GM12878 (cell line): ENCODE data around the gene DAAM1. TPM values are rescaled to one million over a fixed set of nuclear protein-coding genes. Genes with fewer than 3 reads are reported as not detected.

Experiments
- ATAC-seq: fragments of 200-7000 bp; cut with Tn5 transposase; 3 replicates; pipeline ENCODE4 v1.9.1; 2020; ENCODE audit warnings: mild to moderate bottlenecking, moderate library complexity
- BruUV-seq: library from RNA; stranded (reverse); fragments of 400-500 nt; replicated peaks from 2 replicates; lab custom pipeline; 2021; lab: Mats Ljungman, UMichigan
- CTCF ChIA-PET: fragments of 300-600 bp; sonication (Branson Sonifier 250); formaldehyde crosslinking; extraction: SDS; loops from one replicate; lab custom pipeline; 2021; ENCODE audit warnings: inconsistent platforms; lab: Yijun Ruan, JAX
- POLR2A ChIA-PET: fragments of 350-600 bp; formaldehyde crosslinking; extraction: SDS; loops from one replicate; lab custom pipeline; 2021; ENCODE audit warnings: inconsistent platforms; lab: Charles Lee
- RAD21 ChIA-PET: fragments of 300-600 bp; sonication (Branson Sonifier 250); formaldehyde crosslinking; loops from one replicate; lab custom pipeline; 2023; ENCODE audit warnings: antibody characterized with exemption; ENCODE audit not compliant: unreplicated experiment; lab: Charles Lee
- SMC1A ChIA-PET: fragments of 300-600 bp; sonication (Branson Sonifier 250); formaldehyde crosslinking; loops from one replicate; lab custom pipeline; 2023; ENCODE audit not compliant: unreplicated experiment, uncharacterized antibody; lab: Charles Lee
- DNase-seq: peaks from one replicate; pipeline ENCODE4 v3.0.0-alpha.2; 2011; ENCODE audit warnings: low read depth, low spot score
- FAIRE-seq: peaks from 3 replicates; lab custom pipeline; 2011; peaks lifted over from hg19 to GRCh38; lab: Jason Lieb, UNC
- H2AFZ ChIP-seq: 2 replicates; pipeline ENCODE4 v1.6.0; 2011; ENCODE audit warnings: low read depth, low read length, control low read depth; ENCODE audit not compliant: control insufficient read depth
- H3K27ac ChIP-seq: 2 replicates; pipeline ENCODE4 v1.5.1; 2011; ENCODE audit warnings: control low read depth; ENCODE audit not compliant: control insufficient read depth, insufficient read depth
- H3K27me3 ChIP-seq, 2 experiments: replicated peaks in 1 of 2; 2 replicates each; pipeline versions ENCODE4 v1.6.0 to v1.6.1; 2011; ENCODE audit warnings: low read length in 1 of 2; ENCODE audit not compliant: control insufficient read depth in 2 of 2, insufficient read depth in 2 of 2
- H3K36me3 ChIP-seq, 2 experiments: 2 replicates each; pipeline ENCODE4 v1.5.1; 2011; ENCODE audit warnings: low read length in 1 of 2; ENCODE audit not compliant: control insufficient read depth in 2 of 2, insufficient read depth in 2 of 2
- H3K4me1 ChIP-seq: 2 replicates; pipeline ENCODE4 v1.6.1; 2011; ENCODE audit warnings: mild to moderate bottlenecking, low read length, moderate library complexity, mixed read lengths; ENCODE audit not compliant: control insufficient read depth, insufficient read depth
- H3K4me2 ChIP-seq: 2 replicates; pipeline ENCODE4 v1.6.0; 2011; ENCODE audit warnings: control low read depth; ENCODE audit not compliant: control insufficient read depth, insufficient read depth
- H3K4me3 ChIP-seq: fragments of 200-600 bp; sonication (generic); 2 replicates; pipeline ENCODE4 v1.5.1; 2016
- H3K79me2 ChIP-seq: 2 replicates; pipeline ENCODE4 v1.6.0; 2011; ENCODE audit warnings: low read length; ENCODE audit not compliant: control insufficient read depth, insufficient read depth
- H3K9ac ChIP-seq: 2 replicates; pipeline ENCODE4 v1.8.0; 2011; ENCODE audit warnings: low read length, control low read depth, mixed read lengths; ENCODE audit not compliant: control insufficient read depth, insufficient read depth
- H3K9me3 ChIP-seq: replicated peaks from 3 replicates; pipeline ENCODE4 v1.5.1; 2011; ENCODE audit warnings: mild to moderate bottlenecking, low read length; ENCODE audit not compliant: control insufficient read depth, insufficient read depth
- H4K20me1 ChIP-seq: 2 replicates; pipeline ENCODE4 v1.6.0; 2011; ENCODE audit not compliant: control insufficient read depth, insufficient read depth
- BCLAF1 ChIP-seq: fragments of 450-650 bp; IDR thresholded peaks from 2 replicates; pipeline ENCODE4 v1.6.1; 2017; ENCODE audit warnings: antibody characterized with exemption, mild to moderate bottlenecking, moderate library complexity
- CHD2 ChIP-seq: IDR thresholded peaks from 2 replicates; pipeline ENCODE4 v1.6.1; 2011; ENCODE audit warnings: low read depth, low read length, improper control_type of control experiment, borderline replicate concordance
- CTCF ChIP-seq, 3 experiments: IDR thresholded peaks in 2 of 3; conservative IDR thresholded peaks in 1 of 3; 2 replicates each; pipeline ENCODE4 v1.5.1; 2011; ENCODE audit warnings: low read depth in 3 of 3, low read length in 3 of 3, mild to moderate bottlenecking in 3 of 3, control low read depth in 2 of 3, moderate library complexity in 2 of 3, inconsistent platforms in 1 of 3, mixed read lengths in 1 of 3; ENCODE audit not compliant: control insufficient read depth in 2 of 3, insufficient read depth in 1 of 3; ENCODE audit errors: extremely low read depth in 1 of 3
- IRF3 ChIP-seq: fragments of 450-650 bp; IDR thresholded peaks from 2 replicates; pipeline ENCODE4 v1.6.1; 2014; ENCODE audit warnings: mild to moderate bottlenecking
- MLLT1 ChIP-seq: fragments of 450-650 bp; IDR thresholded peaks from 2 replicates; pipeline ENCODE4 v1.6.1; 2016; ENCODE audit warnings: mild to moderate bottlenecking
- MYB ChIP-seq: fragments of 150-350 bp; IDR thresholded peaks from 2 replicates; pipeline ENCODE4 v1.6.1; 2014; ENCODE audit warnings: mild to moderate bottlenecking, low read depth, low read length, borderline replicate concordance
- NFYB ChIP-seq: IDR thresholded peaks from 2 replicates; pipeline ENCODE4 v1.6.1; 2011; ENCODE audit warnings: low read depth, mild to moderate bottlenecking, low read length, improper control_type of control experiment, moderate library complexity; ENCODE audit not compliant: insufficient read depth
- PRDM15 ChIP-seq: fragments of 450-650 bp; formaldehyde crosslinking; IDR thresholded peaks from 2 replicates; pipeline ENCODE4 v1.4.0; 2020; ENCODE audit warnings: mild to moderate bottlenecking, moderate library complexity
- SIN3A ChIP-seq: IDR thresholded peaks from 2 replicates; pipeline ENCODE4 v1.6.1; 2012; ENCODE audit warnings: low read depth, low read length, improper control_type of control experiment
- STAT3 ChIP-seq: IDR thresholded peaks from 2 replicates; pipeline ENCODE4 v1.6.1; 2011; ENCODE audit warnings: low read depth, low read length, improper control_type of control experiment
- ZSCAN29 ChIP-seq: fragments of 450-650 bp; IDR thresholded peaks from 2 replicates; pipeline ENCODE4 v1.6.1; 2017; ENCODE audit warnings: mild to moderate bottlenecking, moderate library complexity
- WGBS: methylation state at CpG from one replicate; pipeline ENCODE4 v1.1.6; 2016; ENCODE audit warnings: low lambda C conversion rate; ENCODE audit not compliant: insufficient replicate concordance, insufficient coverage; ENCODE audit errors: missing lambda C conversion rate; 5-methylcytosine and 5-hydroxymethylcytosine counted together
- in situ Hi-C: fragments of 300-500 bp; cut with MboI; formaldehyde crosslinking; loops from 9 replicates; pipeline ENCODE4 v1.14.3; 2018; ENCODE audit warnings: mixed read lengths
- intact Hi-C: fragments of 100-400 bp; cut with micrococcal nuclease; formaldehyde crosslinking; loops from one replicate; pipeline ENCODE4 v1.14.2; 2022; ENCODE audit not compliant: unreplicated experiment
- polyA plus RNA-seq, 11 experiments: library from polyadenylated mRNA; depleted of rRNA in 4 of 11; unstranded in 6 of 11; stranded (reverse) in 5 of 11; fragments of >200 nt; fragmentation: Nextera tagmentation in 4 of 11; fragmentation: Illumina TruSeq in 1 of 11; extraction: Ambion mirVana in 4 of 11; extraction: Trizol in 1 of 11; gene quantifications; 1 replicate in 1 of 11; 2 replicates in 10 of 11; pipeline versions ENCODE4 v1.2.1 to v1.2.3, GENCODE V29; 2011 to 2016; ENCODE audit warnings: inconsistent platforms in 2 of 11, missing spikeins in 2 of 11, low read depth in 1 of 11
- total RNA-seq, 4 experiments: library from RNA; depleted of rRNA in 3 of 4; stranded (reverse); fragments of >200 nt in 3 of 4; fragmentation: Illumina TruSeq in 1 of 4; extraction: Trizol in 1 of 4; gene quantifications; 2 replicates each; pipeline versions ENCODE4 v1.2.1 to v1.2.3, GENCODE V29; 2013 to 2021

The DAAM1 gene
- total and polyA plus RNA-seq, 10 of the 15 experiments (the other 5 are each of a cell fraction or from before 2014, with no cell fraction given): 13.8 to 32.4 (median 24.2) TPM

- WGBS: 100% methylated on average over 1 of the region's 1 CpG
- no peak for TF ChIP-seq PRDM15 (CRISPR knock-in tag)
- no peak for TF ChIP-seq MLLT1
- TF ChIP-seq BCLAF1: no peak
- TF ChIP-seq CHD2: no peak
- TF ChIP-seq STAT3: no peak
- TF ChIP-seq SIN3A: no peak
- TF ChIP-seq IRF3: no peak
- TF ChIP-seq ZSCAN29: no peak
- TF ChIP-seq NFYB: no peak
- TF ChIP-seq MYB: no peak
- no peak for TF ChIP-seq CTCF (IDR thresholded peaks at IDR 0.05 in 2 of 3, conservative IDR thresholded peaks at IDR 0.05 in 1 of 3; ENCODE audit: control insufficient read depth in 2 of 3, extremely low read depth in 1 of 3, insufficient read depth in 1 of 3, low read depth in 3 of 3, low read length in 3 of 3)
Measured at GRCh38 chr14:59176765-59177164, 11.7 kb upstream of the DAAM1 start.

More at GRCh38 chr14:59176765-59177164, 11.7 kb upstream of the DAAM1 start:
- Histone ChIP-seq H3K27ac (no peak overlapping the region), H4K20me1 (no peaks in the 10 kb centered on the region), H3K36me3 (no peaks in the 10 kb centered on the region), H3K79me2 (no peaks in the 10 kb centered on the region), H2AFZ (no peak overlapping the region), H3K4me1 (peaks cover 14% of the 10 kb centered on the region), H3K9ac (no peak overlapping the region), H3K4me2 (no peak overlapping the region), H3K9me3 (no peaks in the 10 kb centered on the region), H3K4me3 (no peak overlapping the region), H3K27me3 (no peaks in the 10 kb centered on the region)
- BruUV-seq: no TSS peak
- SMC1A ChIA-PET: interaction anchor here (1.0 to 2.1 kb wide), 7 partner anchors 8 to 99 kb away, joined by 4 to 14 read pairs (median 5); partner anchors contain the start of gene DAAM1
- POLR2A ChIA-PET: interaction anchor here (1.9 kb wide), 1 partner anchor 12 kb away, joined by 9 read pairs; the partner anchor contains the start of gene DAAM1
- FAIRE-seq: no peak
- intact Hi-C loops (loop anchor here (5.0 kb wide), 1 partner anchor 39 kb away; no protein-coding TSS in a partner anchor), in situ Hi-C loops (no loop called here)
- RAD21 ChIA-PET: interaction anchor here (2.5 kb wide), 1 partner anchor 12 kb away, joined by 9 read pairs; the partner anchor contains the start of gene DAAM1
- no peak for DNase-seq
- CTCF ChIA-PET: interaction anchor here (1.2 kb wide), 2 partner anchors 11 to 13 kb away, joined by 4 to 6 read pairs; partner anchors contain the start of gene DAAM1
- ATAC-seq: no peak
